OCI-LY3 (cell line): ENCODE measurements around the gene TP53AIP1.

Experiments
- H2AFZ ChIP-seq: fragments of 200-600, 300-600 bp; shearing (Covaris generic); 2 replicates; pipeline ENCODE4 v1.6.0; 2014; ENCODE audit warnings: antibody characterized with exemption, low read depth, low read length
- H3K27ac ChIP-seq: fragments of 200-600, 300-600 bp; sonication (generic); 2 replicates; pipeline ENCODE4 v1.5.1; 2014; ENCODE audit warnings: mild to moderate bottlenecking, low read length, moderate library complexity, mixed read lengths
- H3K27me3 ChIP-seq: fragments of 200-600, 300-600 bp; sonication (generic); 2 replicates; pipeline ENCODE4 v1.6.1; 2014; ENCODE audit warnings: low read depth, low read length, mixed read lengths
- H3K36me3 ChIP-seq: fragments of 200-600, 300-600 bp; sonication (generic); replicated peaks from 2 replicates; pipeline ENCODE3; 2014; ENCODE audit warnings: low read depth, low read length, mixed read lengths
- H3K4me1 ChIP-seq: fragments of 300-600, 200-600 bp; sonication (generic); 2 replicates; pipeline ENCODE4 v1.6.1; 2014; ENCODE audit warnings: low read length, mixed read lengths
- H3K4me2 ChIP-seq: fragments of 200-600, 300-600 bp; sonication (generic); 2 replicates; pipeline ENCODE4 v1.6.1; 2014; ENCODE audit warnings: low read length, mixed read lengths
- H3K4me3 ChIP-seq: fragments of 300-600, 200-600 bp; sonication (generic); 2 replicates; pipeline ENCODE4 v1.5.1; 2014; ENCODE audit warnings: antibody characterized with exemption, mild to moderate bottlenecking, low read length, moderate library complexity
- H3K79me2 ChIP-seq: fragments of 300-600, 200-600 bp; shearing (Covaris generic); 2 replicates; pipeline ENCODE4 v1.6.1; 2014; ENCODE audit warnings: mild to moderate bottlenecking, low read length, mixed read lengths
- H3K9ac ChIP-seq: fragments of 300-600, 200-600 bp; shearing (Covaris generic); 2 replicates; pipeline ENCODE4 v1.6.0; 2014; ENCODE audit warnings: mild to moderate bottlenecking, low read length, moderate library complexity
- H3K9me3 ChIP-seq: fragments of 200-600, 300-600 bp; shearing (Covaris generic); 2 replicates; pipeline ENCODE4 v1.6.1; 2014; ENCODE audit warnings: low read length, mixed read lengths; ENCODE audit not compliant: insufficient read depth
- H4K20me1 ChIP-seq: fragments of 200-600, 300-600 bp; sonication (generic); 2 replicates; pipeline ENCODE4 v1.6.1; 2016; ENCODE audit warnings: low read length, mixed read lengths; ENCODE audit not compliant: insufficient read depth
- CTCF ChIP-seq: fragments of 200-600, 300-600 bp; sonication (generic); IDR thresholded peaks from 2 replicates; pipeline ENCODE4 v1.5.1; 2014; ENCODE audit warnings: antibody characterized with exemption, low read length, low read depth
- EZH2phosphoT487 ChIP-seq: fragments of 200-600 bp; shearing (Covaris generic); IDR thresholded peaks from 2 replicates; pipeline ENCODE4 v1.6.1; 2018; ENCODE audit warnings: antibody characterized with exemption, mixed run types, low read depth

Gene TP53AIP1

GRCh38 chr11:128943428-128943976 lies 831 bp upstream of the TP53AIP1 start:
- TF ChIP-seq EZH2phosphoT487 (no peak), CTCF (no peak)
- Histone ChIP-seq H3K27ac (no peak overlapping the region), H2AFZ (no peak overlapping the region), H3K4me3 (no peak overlapping the region), H3K9me3 (no peaks in the 10 kb centered on the region), H3K4me2 (no peak overlapping the region), H3K27me3 (peaks cover 5% of the 10 kb centered on the region; the same call in 1 of the 2 replicates), H4K20me1 (no peaks in the 10 kb centered on the region), H3K36me3 (no peaks in the 10 kb centered on the region), H3K9ac (no peak overlapping the region), H3K79me2 (no peaks in the 10 kb centered on the region), H3K4me1 (no peaks in the 10 kb centered on the region)

GRCh38 chr11:128942272-128942612 lies 429 bp downstream of the TP53AIP1 start:
- no peak overlapping the region for H3K9ac ChIP-seq
- H2AFZ ChIP-seq = no peak overlapping the region
- no peaks in the 10 kb centered on the region for H3K79me2 ChIP-seq
- H3K27ac ChIP-seq = no peak overlapping the region
- H3K36me3 ChIP-seq = no peaks in the 10 kb centered on the region
- H3K4me2 ChIP-seq = no peak overlapping the region
- H3K27me3 ChIP-seq = 0 out of 2 replicates have a peak, but pooled peaks cover 3% of the 10 kb centered on the region
- H3K4me1 ChIP-seq = no peaks in the 10 kb centered on the region
- H3K4me3 ChIP-seq = no peak overlapping the region
- H3K9me3 ChIP-seq = no peaks in the 10 kb centered on the region
- TF ChIP-seq EZH2phosphoT487 = no peak
- TF ChIP-seq CTCF = no peak
- H4K20me1 ChIP-seq = no peaks in the 10 kb centered on the region

- H3K36me3 ChIP-seq = no peaks in the 10 kb centered on the region
- no peaks in the 10 kb centered on the region for H3K9me3 ChIP-seq
- H4K20me1 ChIP-seq = no peaks in the 10 kb centered on the region
- H3K79me2 ChIP-seq = no peaks in the 10 kb centered on the region
- no peak for TF ChIP-seq CTCF
- no peak for TF ChIP-seq EZH2phosphoT487
- no peak overlapping the region for H2AFZ ChIP-seq
- H3K4me1 ChIP-seq = no peaks in the 10 kb centered on the region
- no peak overlapping the region for H3K9ac ChIP-seq
- no peak overlapping the region for H3K27ac ChIP-seq
- H3K4me3 ChIP-seq = no peak overlapping the region
- 0 out of 2 replicates have a peak, but pooled peaks cover 3% of the 10 kb centered on the region for H3K27me3 ChIP-seq
- no peak overlapping the region for H3K4me2 ChIP-seq
Observed at GRCh38 chr11:128941573-128942271, 949 bp downstream of the TP53AIP1 start.

- H3K79me2 ChIP-seq = no peaks in the 10 kb centered on the region
- H3K4me1 ChIP-seq = no peaks in the 10 kb centered on the region
- H3K36me3 ChIP-seq = no peaks in the 10 kb centered on the region
- 0 out of 2 replicates have a peak, but pooled peaks cover 3% of the 10 kb centered on the region for H3K27me3 ChIP-seq
- TF ChIP-seq CTCF (no peak), EZH2phosphoT487 (no peak)
- no peak overlapping the region for H3K9ac ChIP-seq
- no peaks in the 10 kb centered on the region for H3K9me3 ChIP-seq
- H3K27ac ChIP-seq = no peak overlapping the region
- H2AFZ ChIP-seq = no peak overlapping the region
- no peak overlapping the region for H3K4me2 ChIP-seq
- H3K4me3 ChIP-seq = no peak overlapping the region
- no peaks in the 10 kb centered on the region for H4K20me1 ChIP-seq
Observed at GRCh38 chr11:128941110-128941509, 1.6 kb downstream of the TP53AIP1 start.
